Glutamatergic neuron (in vitro differentiated cells): ENCODE measurements around the gene PGF. TPM values are rescaled to one million over a fixed set of nuclear protein-coding genes. Genes with fewer than 3 reads are reported as not detected.
A peak's percentile ranks its signal among the peaks of the same experiment; 100 is the strongest.

ENCODE experiments used
- DNase-seq: peaks from one replicate; pipeline ENCODE4 v3.0.0; 2022
- H3K27ac Mint-ChIP-seq: one replicate; pipeline ENCODE4 v1.8.0; 2020; ENCODE audit warnings: mild to moderate bottlenecking, mixed read lengths, inconsistent platforms; ENCODE audit not compliant: unreplicated experiment
- H3K27me3 Mint-ChIP-seq: one replicate; pipeline ENCODE4 v1.8.0; 2020; ENCODE audit warnings: mild to moderate bottlenecking, moderate library complexity, mixed read lengths, inconsistent platforms; ENCODE audit not compliant: unreplicated experiment
- H3K36me3 Mint-ChIP-seq: one replicate; pipeline ENCODE4 v1.8.0; 2020; ENCODE audit warnings: mild to moderate bottlenecking, mixed read lengths, inconsistent platforms; ENCODE audit not compliant: unreplicated experiment
- H3K4me1 Mint-ChIP-seq: one replicate; pipeline ENCODE4 v1.8.0; 2020; ENCODE audit warnings: mild to moderate bottlenecking, low read depth, mixed read lengths, inconsistent platforms; ENCODE audit not compliant: unreplicated experiment
- H3K4me3 Mint-ChIP-seq: one replicate; pipeline ENCODE4 v1.8.0; 2020; ENCODE audit warnings: mild to moderate bottlenecking, mixed read lengths, inconsistent platforms; ENCODE audit not compliant: unreplicated experiment
- H3K9me3 Mint-ChIP-seq: one replicate; pipeline ENCODE4 v1.8.0; 2020; ENCODE audit warnings: mild to moderate bottlenecking, moderate library complexity, mixed read lengths, inconsistent platforms; ENCODE audit not compliant: unreplicated experiment
- total RNA-seq: library from RNA; stranded (reverse); fragmentation: NEBNext Ultra II Directional; extraction: Animal tissue kit (Norgen Biotek cat#: 25700); gene quantifications from one replicate; pipeline ENCODE4 v1.2.1, GENCODE V29; 2021; ENCODE audit not compliant: unreplicated experiment
- TF ChIP-seq, protein P1 (sequence below): fragments of 200-600 bp; sonication (generic); IDR thresholded peaks from one replicate; pipeline ENCODE4 v1.5.0; 2021; ENCODE audit not compliant: partially characterized antibody, unreplicated experiment

The PGF gene
- total RNA-seq, 1 donor from 2014 or later = 7.9 TPM

DNA sequence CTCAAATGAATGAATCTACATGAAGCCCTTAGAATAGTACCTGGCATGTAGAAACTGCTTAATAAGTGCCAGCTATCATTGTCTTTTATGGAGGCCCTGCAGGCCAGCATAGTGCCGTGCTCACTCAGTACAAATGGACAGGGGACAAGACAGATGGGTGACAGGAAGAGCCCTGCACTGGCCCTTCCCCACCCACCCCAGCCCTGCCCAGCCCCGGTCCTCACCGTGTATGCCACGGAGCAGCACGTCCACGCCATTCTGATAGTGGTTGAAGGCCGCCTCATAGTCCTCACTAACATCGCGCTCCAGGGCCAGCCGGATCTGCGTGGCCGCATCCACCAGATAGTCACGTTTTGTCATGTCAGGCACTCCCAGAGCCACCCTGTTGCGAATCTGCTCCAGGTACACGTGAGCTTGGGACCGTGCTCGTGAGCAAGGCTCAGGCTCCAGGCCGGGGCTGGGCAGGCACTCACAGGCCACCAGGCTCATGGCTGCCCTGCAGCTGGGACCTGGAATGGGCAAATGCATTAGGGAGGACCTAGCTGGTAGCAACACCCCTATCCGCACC, 34.3 kb downstream of the PGF start:
- no peak for DNase-seq
- H3K36me3 Mint-ChIP-seq = peaks cover 8% of the 10 kb centered on the region
- H3K27ac Mint-ChIP-seq = no peak overlapping the region
- peaks cover 22% of the 10 kb centered on the region for H3K27me3 Mint-ChIP-seq
- H3K4me3 Mint-ChIP-seq = peak overlapping the region; percentile 67
- TF ChIP-seq, protein P1, sequence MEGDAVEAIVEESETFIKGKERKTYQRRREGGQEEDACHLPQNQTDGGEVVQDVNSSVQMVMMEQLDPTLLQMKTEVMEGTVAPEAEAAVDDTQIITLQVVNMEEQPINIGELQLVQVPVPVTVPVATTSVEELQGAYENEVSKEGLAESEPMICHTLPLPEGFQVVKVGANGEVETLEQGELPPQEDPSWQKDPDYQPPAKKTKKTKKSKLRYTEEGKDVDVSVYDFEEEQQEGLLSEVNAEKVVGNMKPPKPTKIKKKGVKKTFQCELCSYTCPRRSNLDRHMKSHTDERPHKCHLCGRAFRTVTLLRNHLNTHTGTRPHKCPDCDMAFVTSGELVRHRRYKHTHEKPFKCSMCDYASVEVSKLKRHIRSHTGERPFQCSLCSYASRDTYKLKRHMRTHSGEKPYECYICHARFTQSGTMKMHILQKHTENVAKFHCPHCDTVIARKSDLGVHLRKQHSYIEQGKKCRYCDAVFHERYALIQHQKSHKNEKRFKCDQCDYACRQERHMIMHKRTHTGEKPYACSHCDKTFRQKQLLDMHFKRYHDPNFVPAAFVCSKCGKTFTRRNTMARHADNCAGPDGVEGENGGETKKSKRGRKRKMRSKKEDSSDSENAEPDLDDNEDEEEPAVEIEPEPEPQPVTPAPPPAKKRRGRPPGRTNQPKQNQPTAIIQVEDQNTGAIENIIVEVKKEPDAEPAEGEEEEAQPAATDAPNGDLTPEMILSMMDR = no peak
- H3K4me1 Mint-ChIP-seq = peaks cover 35% of the 10 kb centered on the region
- H3K9me3 Mint-ChIP-seq = peaks cover 16% of the 10 kb centered on the region

DNA sequence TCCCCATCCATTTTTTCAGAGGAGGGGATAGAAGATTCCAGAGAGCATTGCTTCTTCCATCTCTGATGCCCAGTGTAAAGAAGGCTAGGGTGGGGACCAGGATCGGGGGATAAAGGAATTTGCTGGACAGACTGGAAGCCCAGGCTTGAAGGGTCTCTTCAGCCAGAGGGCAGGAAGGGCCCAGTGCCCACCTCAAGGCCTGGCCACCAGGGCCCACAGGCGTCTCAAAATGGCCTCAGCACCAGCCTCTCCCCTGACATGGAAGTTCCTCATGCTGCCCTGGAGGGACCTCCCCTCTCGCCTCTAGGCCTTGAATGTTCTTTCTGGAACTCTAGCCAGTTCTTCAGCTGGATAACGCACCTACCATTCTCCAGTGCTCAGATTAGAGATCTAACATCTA, 35.1 kb downstream of the PGF start:
- H3K4me3 Mint-ChIP-seq = peak overlapping the region; percentile 67
- H3K27me3 Mint-ChIP-seq = peaks cover 21% of the 10 kb centered on the region
- TF ChIP-seq, protein P1 = no peak
- H3K9me3 Mint-ChIP-seq = peaks cover 17% of the 10 kb centered on the region
- H3K4me1 Mint-ChIP-seq = peaks cover 41% of the 10 kb centered on the region
- H3K27ac Mint-ChIP-seq = peak overlapping the region; percentile 38
- DNase-seq = no peak
- H3K36me3 Mint-ChIP-seq = peaks cover 8% of the 10 kb centered on the region

DNA sequence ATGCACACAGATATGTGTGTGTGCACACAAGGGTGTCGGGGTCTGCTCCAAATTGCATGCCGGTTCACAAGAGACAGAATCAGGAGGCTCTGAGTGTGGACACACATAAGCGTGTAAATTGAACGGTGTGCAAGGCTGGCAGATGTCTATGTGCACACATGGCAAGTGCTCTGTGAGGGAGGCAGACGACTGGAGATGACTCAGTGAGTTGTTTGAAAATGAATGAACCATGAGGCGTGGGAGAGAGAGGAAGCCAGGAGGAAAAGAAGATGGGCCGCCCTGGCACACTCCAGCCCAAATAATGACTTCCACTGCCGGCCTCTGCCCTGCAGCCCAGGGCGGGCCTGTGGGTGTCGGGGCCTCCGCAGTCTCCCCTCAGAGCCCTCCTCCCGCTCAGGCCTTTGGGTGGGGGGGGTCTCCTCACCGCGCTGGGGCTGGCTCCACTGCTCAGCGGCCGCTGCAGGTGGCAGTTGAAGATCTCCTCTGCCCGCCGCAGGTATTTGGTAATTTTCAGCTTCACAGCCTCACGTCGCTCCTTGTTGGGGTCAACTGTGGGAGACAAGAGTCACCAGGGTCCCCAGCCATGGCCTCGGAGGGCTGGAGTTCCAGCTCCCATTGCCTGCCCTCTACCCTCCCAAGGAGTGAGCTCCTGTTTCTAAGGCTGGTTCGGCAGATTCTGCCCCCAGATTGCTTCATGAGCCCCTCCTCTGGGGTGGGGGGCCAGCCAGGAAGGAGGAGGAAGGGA, 35.8 kb downstream of the PGF start:
- DNase-seq = no peak
- Mint-ChIP-seq H3K4me3 (peak overlapping the region; percentile 71), H3K9me3 (peaks cover 17% of the 10 kb centered on the region)

DNA sequence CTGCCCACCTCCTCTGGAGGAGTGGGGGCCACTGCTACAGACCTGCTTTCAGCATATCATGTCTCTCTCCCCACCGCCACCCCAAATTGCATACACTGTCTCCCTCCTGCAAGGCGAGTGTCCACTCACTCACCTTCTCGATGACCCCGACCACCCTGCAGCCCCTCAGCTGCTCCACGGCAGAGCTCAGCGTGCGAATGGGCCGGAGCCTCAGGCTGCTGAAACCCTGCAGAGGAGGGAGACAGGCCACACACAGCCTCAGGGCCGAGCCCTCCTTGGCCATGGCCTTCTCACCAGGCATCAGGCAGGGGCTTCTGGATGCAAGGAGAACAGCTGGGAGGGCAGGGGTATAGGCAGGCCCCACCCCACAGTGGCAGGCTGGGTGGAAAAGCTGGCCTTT, 37.0 kb downstream of the PGF start:
- no peak for DNase-seq
- TF ChIP-seq, protein P1 = no peak
- Mint-ChIP-seq H3K4me1 (peaks cover 50% of the 10 kb centered on the region), H3K27me3 (peaks cover 17% of the 10 kb centered on the region), H3K4me3 (no peak overlapping the region), H3K36me3 (peaks cover 8% of the 10 kb centered on the region), H3K27ac (peak overlapping the region; percentile 64), H3K9me3 (peaks cover 14% of the 10 kb centered on the region)

More for the DNA sequence above, 35.8 kb downstream of the PGF start:
- Mint-ChIP-seq H3K27ac (peak overlapping the region; percentile 83), H3K36me3 (peaks cover 8% of the 10 kb centered on the region), H3K4me1 (peaks cover 44% of the 10 kb centered on the region), H3K27me3 (peaks cover 21% of the 10 kb centered on the region)
- TF ChIP-seq, protein P1 = no peak

DNA sequence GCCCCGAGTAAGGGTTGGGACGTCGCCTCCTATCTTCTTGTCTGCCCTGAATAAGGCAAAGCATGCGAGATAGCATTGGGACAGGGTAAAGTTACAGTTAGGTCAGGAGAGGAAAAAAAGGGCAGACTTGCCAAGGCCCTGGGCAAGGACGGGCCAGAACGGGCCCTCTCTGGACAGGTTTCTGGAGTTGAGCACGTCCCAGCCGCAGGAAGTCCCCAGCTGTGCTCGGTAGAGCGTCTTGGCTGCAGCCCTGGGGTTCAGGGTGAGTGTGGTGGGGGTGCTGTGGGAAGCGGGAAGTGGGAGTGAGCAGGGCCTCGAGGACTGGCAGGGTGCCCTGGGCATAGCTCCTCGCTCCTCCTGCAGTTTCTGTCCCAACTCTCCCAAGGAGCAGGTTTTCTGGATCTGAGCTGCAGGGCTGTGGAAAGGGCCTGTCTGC, 37.7 kb downstream of the PGF start:
- peaks cover 14% of the 10 kb centered on the region for H3K9me3 Mint-ChIP-seq
- TF ChIP-seq, protein P1 = no peak
- H3K4me1 Mint-ChIP-seq = peaks cover 51% of the 10 kb centered on the region
- H3K27me3 Mint-ChIP-seq = peaks cover 17% of the 10 kb centered on the region
- H3K36me3 Mint-ChIP-seq = peaks cover 8% of the 10 kb centered on the region
- no peak for DNase-seq
- peak overlapping the region; percentile 63 for H3K4me3 Mint-ChIP-seq
- peak overlapping the region; percentile 93 for H3K27ac Mint-ChIP-seq
